ENCODE data around the gene PARVB.

Gene PARVB

DNA sequence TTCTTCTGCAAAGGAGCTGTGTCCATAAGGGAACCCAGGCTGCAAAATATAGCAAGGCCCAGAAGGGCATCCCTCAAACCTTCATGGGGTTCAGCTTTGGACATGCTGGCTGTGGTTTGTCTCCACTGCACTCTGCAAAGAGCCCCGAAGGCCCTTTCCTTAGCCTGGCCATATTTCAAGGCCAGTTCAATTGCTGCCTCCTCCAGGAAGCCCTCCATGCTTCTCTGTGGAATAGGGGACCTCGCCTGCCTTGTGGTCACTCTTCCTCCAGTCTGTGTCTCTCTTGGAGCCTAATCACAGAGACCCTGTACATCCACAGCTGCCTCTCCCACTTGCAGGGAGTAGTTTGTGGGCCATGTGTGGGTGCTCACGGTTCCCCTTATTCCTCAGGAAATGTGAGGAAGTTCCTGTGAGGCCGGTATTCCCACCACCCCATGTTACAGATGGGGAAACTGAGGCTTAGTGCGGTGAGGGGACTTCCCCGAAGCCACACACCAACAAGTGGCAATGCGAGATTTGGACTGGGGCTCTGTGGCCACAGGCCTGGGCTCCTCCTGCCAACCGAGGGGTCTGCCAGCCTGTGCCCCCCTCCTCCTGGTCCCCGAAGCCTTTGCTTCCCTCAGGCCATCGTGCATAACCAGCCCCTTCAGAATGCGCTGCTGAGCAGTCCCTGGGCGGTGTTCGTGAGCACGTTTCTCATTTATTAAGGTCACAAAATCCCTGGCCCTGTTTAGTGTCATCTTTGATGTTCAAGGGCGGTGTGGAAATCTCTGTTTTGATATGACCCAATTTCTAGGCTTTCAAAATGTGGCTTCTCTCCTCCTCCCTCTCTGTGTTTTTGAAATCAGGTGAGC lies 65.8 kb downstream of the PARVB start:
- no peak for DNase-seq (ENCODE audit: low spot score)

DNA sequence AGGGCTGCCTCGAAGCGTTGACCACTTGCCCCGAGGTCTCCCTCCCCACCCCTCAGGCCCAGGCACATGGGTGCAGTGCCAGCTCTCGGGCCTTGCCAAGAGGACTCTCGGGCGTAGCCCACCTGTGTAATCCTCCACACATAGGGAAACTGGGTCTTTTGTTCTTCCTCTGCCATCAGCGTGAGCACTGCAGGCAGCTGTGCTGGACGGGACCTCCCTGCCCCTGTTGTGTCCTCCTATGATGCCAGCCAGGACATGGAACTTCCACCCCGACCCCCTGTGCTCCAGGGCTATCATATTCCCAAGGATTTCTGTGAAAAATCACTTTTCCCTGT lies 66.4 kb downstream of the PARVB start:
- no peak for DNase-seq (ENCODE audit: low spot score)

DNA sequence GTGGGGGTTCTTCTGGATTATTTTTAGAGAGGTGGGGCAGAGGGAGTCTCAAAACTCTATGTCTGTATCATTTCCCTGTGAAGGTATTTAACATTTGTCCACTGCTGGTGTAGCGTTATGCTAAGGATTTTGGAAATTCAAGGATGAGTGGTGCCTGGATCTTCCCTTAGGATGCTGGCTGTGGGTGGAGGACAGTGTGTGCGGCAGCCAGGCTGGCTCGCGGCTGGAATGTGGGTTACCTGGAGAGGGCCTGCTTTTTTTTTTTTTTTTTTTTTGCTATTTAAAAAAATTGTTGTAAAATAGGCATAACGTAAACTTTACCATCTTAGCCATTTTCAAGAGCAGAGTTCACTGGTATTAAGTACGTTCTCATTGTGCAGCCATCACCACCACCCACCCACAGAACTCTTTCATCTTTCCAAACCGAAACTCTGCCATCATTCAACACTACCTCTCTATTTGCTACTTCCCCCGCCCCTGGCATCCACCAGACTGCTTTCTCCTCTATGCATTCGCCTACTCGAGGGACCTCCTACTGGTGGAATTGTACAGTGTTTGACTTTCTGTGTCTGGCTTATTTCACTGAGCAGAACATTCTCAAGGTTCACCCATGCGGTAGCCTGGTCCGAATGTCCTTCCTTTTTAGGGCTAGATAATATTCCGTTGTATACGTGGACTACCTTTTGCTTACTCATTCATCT lies 67.1 kb downstream of the PARVB start:
- DNase-seq (ENCODE audit: low spot score) = no peak

DNA sequence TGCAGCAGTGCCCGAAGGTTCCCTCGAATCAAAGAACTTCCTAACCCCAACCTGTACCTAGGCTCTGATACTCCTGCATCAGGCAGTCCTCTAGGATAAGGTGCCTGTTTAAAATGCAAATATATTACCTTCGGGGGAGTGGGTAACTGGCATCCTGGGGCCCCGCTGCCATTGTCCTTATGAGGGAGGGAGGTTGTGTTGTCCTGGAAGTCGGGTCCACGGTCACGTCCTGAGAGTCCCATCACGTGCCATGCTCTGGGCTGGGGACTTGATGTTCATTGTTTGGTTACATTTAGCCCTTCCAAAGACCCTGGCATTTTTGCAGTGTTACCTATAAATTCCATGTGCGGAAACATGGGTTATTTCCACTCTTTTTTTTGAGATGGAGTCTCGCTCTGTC lies 67.6 kb downstream of the PARVB start:
- DNase-seq (ENCODE audit: low spot score) = no peak

DNA sequence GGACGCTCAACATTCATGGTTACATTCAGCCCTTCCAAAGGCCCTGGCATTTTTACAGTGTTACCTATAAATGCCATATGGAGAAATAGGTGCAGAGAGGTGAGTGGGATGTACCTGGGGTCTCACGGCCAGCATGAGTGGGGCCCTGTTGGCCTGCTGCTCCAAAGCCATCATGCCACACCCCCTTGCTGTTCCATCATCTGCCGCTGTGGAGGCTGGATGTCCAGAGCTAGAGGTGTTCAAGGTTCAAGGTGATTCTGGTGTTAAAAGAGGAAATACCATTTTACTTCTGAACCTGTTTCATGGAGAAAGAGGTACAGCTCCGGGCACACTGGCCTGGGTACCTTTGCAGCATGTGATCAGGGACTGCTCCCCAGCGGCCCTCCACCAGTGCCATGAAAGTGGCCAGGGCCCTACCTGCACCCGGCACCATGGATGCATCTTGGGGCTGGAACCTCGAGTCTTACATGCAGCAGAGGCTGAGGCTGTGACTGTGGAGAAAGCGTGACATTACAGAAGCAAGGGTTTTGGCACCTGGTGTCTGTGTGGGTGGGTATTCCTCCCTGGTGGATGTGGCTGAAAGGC lies 68.6 kb downstream of the PARVB start:
- DNase-seq (ENCODE audit: low spot score) = no peak

DNA sequence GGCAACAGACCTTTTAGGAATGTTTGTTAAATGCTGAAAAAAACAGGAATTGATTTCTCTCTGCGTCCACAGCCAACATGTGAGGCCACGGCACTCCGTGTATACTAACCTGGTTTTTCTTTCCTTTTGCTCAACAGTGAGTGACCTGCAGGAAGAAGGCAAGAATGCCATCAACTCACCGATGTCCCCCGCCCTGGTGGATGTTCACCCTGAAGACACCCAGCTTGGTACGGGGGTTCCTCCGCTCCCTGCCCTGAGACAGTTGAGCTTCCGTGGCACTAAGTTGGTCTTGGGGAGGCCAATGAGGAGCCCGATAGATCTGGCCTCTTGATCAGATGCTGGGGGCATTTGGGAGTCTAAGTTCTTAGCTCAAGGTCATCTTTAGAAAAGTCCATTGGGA lies 69.7 kb downstream of the PARVB start:
- no peak for DNase-seq (ENCODE audit: low spot score)

DNA sequence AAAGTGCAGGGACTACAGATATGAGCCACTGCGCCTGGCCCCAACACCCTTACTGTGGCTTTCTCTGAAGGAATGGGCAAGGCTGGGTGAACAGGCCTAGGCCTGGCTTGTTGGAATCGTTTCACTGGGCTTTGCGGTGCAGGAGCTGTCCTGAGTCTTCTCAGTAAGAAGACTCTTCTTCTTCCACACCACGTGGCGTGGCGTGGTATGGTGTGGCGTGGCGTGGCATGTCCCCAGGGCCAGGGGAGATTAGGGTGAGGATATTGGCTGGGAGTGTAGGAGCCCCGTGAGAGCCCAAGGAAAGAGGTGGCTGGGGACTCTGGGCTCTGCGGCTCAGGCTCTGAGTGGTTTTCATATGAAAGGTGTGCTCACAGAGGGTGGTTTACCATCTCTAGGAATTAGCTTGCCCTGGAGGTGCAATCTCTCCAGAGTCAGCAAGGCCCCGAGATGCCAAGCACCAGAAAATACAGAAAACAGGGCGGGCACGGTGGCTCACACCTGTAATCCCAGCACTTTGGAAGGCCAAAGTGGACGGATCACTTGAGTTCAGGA lies 70.7 kb downstream of the PARVB start:
- DNase-seq (ENCODE audit: low spot score) = no peak

DNA sequence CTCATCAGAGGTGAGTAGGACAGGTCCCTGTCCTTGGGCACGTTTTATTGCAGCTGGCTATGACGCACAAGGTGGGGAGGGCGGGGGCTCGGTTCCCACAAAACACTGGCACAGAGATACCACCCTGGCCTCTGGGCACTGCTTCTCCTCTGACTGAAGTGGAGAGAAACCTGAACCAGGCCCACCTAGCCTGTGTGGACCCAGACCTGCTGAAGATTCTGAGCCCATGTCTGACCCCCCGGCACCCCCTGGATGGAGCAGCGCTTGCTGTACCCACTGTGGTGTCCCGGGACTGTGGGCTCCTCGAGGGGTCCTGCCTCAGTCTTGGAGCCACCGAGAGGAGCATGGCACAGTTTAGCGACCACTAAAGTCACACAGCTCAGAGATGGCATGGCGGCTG lies 72.6 kb downstream of the PARVB start:
- no peak for DNase-seq (ENCODE audit: low spot score)

DNA sequence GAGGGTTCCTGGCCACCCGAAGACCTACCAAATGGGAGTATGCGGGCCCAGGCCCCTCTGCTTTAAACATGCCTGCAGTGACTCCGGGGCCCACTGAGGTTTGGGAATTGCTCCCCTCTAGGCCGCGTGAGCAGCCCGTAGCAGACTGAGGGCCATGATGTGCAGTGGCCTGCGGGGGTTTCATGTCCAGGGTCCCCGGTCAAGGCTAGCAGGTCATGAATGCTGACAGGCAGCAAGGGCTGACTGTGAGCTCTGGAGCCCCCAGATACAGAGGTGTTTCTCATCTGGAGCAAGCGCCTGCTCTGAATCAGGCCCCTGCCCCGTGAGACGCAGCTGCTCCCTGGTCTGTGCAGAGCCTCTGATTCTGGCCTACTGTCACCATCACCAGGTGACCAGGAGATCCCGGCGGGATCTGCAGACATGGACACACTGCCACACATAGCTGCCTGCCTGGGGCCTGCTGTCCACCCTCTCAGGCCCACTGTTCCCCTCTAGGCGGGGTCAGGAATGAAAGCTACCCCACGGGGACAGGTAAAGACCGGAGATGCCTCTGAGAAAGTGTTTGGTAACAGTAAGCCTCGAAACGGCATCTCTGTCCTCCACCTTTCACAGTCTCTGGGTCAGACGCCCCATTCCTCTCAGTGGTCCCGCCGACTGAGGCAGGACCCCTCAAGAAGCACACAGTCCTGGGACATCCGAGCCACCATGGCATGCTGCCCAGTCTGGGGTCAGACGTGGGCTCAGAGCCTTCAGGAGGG lies 73.3 kb downstream of the PARVB start:
- no peak for DNase-seq (ENCODE audit: low spot score)

DNA sequence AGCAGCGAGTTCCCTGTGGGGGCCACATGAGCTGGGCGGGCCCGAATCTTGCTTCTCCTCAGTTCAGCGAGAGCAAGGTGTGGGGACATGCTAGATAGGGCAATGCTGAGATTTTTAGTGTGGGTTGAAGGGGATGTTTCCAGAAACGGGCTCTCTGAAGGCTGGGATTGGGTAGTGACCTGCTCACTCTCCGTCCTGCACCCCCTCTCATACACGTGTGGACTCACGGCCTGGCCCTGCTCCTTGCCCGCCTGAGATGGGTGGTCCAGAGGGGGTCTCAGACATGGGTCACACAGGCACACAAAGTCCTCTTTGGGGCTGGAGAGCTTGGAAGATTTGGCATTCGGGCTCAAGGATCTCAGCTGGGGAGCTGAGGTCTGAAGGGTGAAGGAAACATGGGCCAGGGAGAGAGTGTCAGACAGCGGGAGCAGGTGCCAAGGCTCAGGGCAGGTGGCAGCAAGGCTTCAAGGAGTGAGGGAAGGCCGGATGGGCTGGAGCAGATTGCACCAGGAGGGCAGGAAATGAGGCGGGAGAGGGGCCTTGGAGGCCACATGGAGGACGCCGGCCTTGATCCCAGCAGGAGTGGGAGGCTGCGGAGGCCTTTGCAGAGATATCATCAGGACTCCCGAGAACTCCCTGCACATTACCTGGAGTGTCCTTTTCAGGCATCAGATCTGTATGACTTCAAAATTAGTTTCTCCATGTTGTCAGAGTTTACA lies 74.1 kb downstream of the PARVB start:
- DNase-seq (ENCODE audit: low spot score) = peak; percentile 54

DNA sequence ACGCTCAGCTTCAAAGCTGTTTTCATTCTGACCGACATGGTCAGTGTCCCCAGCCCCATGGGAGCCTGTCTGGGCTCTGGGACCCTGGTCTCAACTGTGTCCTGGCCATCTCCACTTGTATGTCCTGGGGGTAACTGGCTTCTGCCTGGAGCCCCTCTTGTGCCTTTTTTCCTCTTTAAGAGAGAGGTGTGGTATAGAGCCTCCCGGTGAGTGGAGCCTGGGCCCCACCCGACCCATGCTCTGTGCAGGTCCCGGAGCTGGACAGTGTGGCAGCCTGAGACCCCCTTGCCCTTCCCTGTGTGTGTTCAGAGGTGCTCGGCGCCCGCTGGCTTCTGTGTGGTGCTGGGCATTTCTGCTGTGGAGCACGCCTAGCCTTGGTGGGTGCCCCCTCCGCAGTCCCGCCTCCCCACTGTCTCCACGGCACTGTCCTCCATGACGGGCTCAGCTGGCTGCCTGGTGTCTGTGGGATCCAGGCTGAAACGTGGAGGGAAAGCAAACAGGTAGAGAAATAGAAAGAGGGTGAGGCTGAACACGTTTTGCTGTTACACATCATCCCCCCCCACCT lies 74.9 kb downstream of the PARVB start:
- no peak for DNase-seq (ENCODE audit: low spot score)

DNA sequence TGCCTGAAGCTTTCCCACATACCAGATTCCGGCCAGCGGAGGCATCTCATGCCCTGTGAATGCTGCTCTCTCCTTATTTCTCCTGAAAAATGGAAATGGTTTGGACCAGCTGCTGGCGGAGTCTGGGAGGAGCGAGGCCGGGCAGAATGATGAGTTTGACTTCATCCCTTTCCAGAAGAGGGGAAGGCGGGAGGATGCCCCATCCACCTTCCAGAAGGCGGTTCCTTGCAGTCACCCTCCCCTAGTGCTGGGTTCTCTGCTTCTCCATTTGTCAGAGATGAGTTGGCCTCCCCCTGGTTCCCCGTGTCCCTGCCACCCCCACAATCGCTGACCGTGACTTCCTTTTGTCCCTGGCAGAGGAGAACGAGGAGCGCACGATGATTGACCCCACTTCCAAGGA lies 75.6 kb downstream of the PARVB start:
- no peak for DNase-seq (ENCODE audit: low spot score)

DNA sequence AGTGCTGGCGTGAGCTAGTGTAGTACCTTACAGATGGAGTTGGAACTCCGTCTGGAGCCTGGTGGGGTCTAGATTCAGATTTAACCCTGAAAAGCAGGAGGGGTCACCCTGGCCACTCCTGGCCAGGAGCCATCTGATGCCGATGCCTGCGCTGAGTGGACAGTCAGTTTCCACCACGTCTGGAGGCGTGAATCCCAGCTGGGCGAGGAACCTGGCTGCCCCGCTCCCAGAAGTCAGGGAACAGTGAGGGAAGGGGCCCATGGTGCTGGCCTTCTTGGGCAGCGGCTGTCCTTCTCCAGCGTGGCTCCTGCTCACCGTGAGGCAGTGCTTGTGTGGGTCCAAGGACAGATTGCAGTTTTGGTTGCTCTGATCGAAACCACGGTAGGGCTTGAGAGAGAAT lies 76.3 kb downstream of the PARVB start:
- no peak for DNase-seq (ENCODE audit: low spot score)

DNA sequence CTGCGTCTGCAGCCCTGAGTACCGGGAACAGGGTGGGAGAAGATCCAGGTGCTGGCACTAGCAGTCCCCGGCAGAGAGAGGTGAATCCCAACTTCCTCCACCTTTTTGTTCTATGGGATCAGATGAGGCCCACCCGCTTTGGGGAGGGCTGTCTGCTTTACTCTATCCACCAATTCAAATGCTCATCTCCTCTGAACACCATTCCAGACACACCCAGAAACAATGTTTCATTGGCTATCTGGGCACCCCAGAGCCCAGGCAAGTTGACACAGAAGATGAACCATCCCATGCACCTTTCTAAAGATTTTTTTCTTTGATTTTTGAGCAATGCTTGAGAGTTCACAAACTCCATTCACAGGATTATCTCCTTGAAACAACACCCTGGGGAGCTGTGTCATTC lies 78.0 kb downstream of the PARVB start:
- DNase-seq (ENCODE audit: low spot score) = no peak

DNA sequence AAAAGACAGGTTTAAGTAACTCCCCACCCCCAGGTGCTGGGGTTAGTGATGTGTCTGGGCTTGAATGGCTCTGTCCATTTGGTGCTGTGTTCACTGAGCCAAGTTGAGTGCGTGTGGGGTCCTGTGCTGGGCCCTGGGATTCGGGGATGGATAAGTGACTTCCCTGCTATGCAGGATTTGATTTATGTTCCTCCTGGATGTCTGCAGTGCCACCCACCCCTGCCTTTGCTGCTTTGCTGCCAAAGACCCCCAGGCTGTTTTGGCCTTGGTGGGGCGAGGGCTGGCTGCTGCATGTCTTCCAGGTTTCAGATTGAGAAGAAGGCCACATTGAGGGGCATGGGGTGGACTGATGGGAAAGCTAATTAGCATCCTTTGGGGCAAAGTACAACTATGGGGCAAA lies 78.8 kb downstream of the PARVB start:
- DNase-seq (ENCODE audit: low spot score) = no peak

DNA sequence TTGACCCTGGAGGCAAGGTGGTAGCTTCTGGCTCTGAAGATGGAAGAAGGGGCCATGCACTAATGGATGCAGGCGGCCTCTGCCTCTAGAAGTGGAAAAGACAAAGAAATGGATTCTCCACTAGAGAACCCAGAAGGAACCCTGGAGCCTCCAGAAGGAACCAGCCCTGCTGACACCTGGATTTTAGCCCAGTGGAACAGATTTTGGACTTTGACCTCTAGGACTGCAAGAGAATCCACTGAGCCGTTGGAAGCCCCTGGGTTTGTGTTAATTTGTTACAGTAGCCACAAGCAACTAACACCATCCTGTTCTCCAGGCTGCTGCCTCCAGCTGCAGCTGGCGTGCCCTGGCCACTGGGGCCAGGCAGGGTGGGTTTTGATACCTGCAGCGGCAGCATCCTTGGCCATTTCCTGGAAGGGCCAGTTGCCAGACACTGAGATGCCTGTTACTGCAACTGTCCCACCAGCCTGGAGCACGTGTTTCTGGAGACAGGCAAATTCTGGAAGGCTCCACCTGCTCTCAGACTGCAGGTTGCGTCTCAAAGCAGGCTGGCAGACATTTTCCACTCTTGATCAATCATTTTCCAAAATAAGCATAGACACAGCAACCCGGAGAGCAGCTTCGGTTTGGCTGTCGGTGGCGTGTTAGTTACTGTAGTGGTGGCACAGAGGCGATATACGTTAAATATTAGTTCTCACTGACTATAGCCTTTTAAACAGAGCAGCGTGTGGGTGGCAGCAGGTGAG lies 79.8 kb downstream of the PARVB start:
- no peak for DNase-seq (ENCODE audit: low spot score)

DNA sequence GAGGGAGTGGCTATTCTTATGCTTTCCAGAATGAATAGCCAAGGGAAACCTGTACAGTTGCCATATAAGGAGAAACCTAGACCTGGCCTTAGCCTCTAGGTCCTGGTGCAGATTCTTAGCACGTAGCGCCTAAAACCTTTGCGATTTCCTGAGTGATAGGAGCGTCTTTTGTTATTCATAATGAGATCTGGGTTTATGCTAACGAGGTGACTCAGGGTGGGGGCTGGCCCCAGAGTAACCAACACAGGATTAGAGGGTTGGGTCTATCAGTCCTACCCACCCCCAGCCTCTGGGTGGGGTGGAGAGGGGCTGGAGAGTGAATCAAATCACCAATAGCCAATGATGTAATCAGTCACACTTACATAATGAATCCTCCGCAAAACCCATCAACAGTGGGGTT lies 83.2 kb downstream of the PARVB start:
- DNase-seq (ENCODE audit: low spot score) = no peak

DNA sequence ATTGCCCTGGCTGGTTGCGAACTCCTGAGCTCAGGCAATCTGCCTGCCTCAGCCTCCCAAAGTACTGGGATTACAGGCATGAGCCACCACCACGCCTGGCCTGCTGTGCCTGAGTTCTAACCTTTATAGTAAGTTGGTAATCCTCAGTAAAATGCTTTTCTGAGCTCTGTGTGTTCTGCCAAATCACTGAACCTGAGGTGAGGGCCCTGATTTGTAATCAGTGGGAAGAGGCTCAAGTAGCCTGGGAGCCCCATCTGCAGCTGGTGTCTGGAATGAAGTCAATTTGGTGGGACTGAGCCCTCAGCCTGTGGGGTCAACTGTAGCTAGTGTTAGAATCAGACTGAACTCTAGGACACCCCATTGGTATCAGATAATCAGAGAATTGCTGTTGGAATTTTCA lies 84.0 kb downstream of the PARVB start:
- DNase-seq (ENCODE audit: low spot score) = no peak

DNA sequence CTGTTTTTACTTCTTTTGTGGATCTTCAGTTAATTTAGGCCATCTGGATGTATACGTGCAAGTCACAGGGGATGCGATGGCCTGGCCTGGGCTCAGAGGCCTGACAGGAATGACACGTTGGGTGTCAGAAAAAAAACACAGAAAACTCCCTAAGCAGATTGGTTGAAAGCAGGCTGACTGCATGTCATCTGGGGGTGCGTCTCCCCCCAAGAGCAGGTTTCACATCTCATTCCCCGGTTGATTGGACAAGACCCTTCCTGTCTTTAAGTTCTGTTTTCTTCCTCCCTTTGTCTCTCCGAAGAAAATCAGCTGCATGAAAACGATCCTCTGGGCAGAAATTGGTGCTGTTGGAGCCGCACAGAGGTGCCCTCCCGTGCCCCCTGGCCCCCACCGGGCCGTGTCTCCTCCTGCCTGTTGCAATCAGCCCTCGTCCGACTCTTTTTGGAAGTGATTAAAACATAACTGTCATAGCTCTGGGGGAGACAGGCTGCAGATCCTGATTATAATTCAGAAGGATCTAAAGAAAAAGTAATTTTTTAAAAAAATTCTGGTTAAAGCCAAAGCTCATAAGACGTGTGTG lies 84.8 kb downstream of the PARVB start:
- DNase-seq (ENCODE audit: low spot score) = no peak

DNA sequence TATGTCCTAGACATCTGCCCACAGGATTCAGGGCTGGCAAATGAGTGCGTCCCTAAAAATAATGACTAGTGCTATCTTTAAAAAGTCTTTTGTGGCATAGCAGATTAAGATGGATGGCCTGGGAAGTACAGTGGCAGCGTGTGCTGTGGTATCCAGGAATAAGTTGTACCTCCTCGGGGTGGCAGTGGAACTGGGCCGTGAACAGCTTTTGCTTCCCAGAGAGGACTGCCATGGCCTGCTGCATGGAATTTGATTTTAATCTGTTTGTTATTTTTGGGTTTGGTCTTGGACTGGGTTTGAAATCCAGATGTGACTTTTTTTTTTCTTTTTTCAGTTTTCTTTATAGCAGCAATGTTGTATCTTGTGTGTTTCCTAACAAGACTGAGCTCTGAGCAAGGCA lies 85.3 kb downstream of the PARVB start:
- no peak for DNase-seq (ENCODE audit: low spot score)
